ENCODE results near the gene CARD14. TPM values are rescaled to one million over a fixed set of nuclear protein-coding genes. Genes with fewer than 3 reads are reported as not detected.

CARD14 gene
- total and polyA plus RNA-seq, 2 of the 13 experiments (the other 11 are each of a cell fraction or from before 2014, with no cell fraction given): 0.11 TPM; not detected in 1

DNA sequence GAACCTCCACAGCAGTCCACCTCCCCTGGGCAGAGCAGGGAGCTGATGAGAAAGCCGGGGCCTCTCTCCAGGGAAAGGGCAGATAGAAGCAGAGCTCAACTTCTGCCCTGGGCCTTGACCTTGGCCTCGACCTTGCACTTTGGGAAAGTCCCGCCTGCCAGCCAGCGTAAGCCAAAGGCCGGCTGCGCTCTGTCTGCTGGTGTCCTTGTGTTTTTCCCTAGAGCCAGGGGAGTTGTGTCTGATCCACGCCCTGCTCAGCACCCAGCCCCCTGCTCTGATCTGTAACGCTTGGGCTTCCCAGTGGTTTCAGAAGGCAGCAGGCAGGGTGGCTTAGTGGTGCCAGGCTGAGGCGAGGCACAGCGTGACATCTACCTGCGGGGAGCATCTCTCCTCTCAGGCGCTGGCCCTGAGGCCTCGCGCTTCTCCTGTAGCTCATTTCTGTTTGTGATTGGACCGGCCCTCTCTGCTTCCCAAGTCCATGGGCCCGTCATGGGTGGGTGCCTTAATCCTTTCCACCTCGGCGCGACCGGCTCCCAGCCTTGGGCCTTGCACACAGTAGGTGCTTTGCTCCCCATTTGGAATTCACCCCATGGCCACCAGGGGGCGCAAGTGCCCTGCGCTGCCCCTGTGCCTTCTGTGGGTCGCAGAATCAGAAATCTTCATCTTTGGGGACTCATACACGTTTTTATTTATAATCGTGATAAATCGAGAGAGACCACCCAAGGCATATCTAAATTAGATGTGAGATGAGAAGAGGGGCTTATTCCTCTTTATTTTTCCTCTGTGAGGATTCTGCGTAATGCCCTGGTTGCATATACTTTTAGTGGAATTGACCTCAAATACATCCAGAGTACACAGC, 26.1 kb downstream of the CARD14 start (continued):
- TF ChIP-seq, protein P1, sequence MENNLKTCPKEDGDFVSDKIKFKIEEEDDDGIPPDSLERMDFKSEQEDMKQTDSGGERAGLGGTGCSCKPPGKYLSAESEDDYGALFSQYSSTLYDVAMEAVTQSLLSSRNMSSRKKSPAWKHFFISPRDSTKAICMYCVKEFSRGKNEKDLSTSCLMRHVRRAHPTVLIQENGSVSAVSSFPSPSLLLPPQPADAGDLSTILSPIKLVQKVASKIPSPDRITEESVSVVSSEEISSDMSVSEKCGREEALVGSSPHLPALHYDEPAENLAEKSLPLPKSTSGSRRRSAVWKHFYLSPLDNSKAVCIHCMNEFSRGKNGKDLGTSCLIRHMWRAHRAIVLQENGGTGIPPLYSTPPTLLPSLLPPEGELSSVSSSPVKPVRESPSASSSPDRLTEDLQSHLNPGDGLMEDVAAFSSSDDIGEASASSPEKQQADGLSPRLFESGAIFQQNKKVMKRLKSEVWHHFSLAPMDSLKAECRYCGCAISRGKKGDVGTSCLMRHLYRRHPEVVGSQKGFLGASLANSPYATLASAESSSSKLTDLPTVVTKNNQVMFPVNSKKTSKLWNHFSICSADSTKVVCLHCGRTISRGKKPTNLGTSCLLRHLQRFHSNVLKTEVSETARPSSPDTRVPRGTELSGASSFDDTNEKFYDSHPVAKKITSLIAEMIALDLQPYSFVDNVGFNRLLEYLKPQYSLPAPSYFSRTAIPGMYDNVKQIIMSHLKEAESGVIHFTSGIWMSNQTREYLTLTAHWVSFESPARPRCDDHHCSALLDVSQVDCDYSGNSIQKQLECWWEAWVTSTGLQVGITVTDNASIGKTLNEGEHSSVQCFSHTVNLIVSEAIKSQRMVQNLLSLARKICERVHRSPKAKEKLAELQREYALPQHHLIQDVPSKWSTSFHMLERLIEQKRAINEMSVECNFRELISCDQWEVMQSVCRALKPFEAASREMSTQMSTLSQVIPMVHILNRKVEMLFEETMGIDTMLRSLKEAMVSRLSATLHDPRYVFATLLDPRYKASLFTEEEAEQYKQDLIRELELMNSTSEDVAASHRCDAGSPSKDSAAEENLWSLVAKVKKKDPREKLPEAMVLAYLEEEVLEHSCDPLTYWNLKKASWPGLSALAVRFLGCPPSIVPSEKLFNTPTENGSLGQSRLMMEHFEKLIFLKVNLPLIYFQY (CRISPR knock-in tag; IDR thresholded peaks at IDR 0.05; ENCODE audit: borderline replicate concordance): no peak
- 0 out of 2 replicates have a peak, but pooled peaks have one; percentile 33 for TF ChIP-seq NR1H2 (CRISPR knock-in tag; IDR thresholded peaks at IDR 0.05; ENCODE audit: borderline replicate concordance, low read depth)
- TF ChIP-seq, protein P2, sequence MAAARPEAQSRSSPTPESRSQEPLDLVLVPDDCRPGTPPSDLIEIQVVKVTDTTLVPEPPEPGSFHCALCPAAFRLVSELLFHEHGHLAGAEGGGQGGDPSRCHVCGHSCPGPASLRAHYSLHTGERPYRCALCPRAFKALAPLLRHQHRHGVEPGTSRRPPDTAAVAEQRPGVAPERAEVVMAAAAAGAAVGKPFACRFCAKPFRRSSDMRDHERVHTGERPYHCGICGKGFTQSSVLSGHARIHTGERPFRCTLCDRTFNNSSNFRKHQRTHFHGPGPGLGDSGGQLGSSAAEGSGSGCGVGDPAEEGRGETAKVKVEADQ (CRISPR knock-in tag; IDR thresholded peaks at IDR 0.05; ENCODE audit: borderline replicate concordance): no peak; the same call in 1 of the 2 replicates
- TF ChIP-seq, protein P3, sequence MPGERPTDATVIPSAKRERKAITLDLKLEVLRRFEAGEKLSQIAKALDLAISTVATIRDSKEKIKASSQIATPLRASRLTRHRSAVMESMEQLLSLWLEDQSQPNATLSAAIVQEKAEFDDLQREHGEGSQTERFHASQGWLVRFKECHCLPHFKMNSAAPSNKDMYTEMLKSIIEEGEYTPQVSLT (CRISPR knock-in tag; IDR thresholded peaks at IDR 0.05; ENCODE audit: borderline replicate concordance, low read depth): no peak
- peak; percentile 87 for TF ChIP-seq STAG1 (CRISPR knock-in tag; IDR thresholded peaks at IDR 0.05)
- no peak for TF ChIP-seq ZBTB3 (CRISPR knock-in tag; IDR thresholded peaks at IDR 0.05; ENCODE audit: borderline replicate concordance, low read depth)
- TF ChIP-seq TRIM24 (CRISPR knock-in tag; IDR thresholded peaks at IDR 0.05): no peak
- 0 out of 2 replicates have a peak, but pooled peaks have one; percentile 23 for TF ChIP-seq SPEN (CRISPR knock-in tag; IDR thresholded peaks at IDR 0.05; ENCODE audit: low read depth)
- no peak; the same call in 1 of the 2 replicates for TF ChIP-seq ZNF605 (CRISPR knock-in tag; IDR thresholded peaks at IDR 0.05)
- no peak for TF ChIP-seq ATF1 (CRISPR knock-in tag; IDR thresholded peaks at IDR 0.05)
- TF ChIP-seq HNRNPUL1 (IDR thresholded peaks at IDR 0.05; ENCODE audit: low read depth, low read length): no peak
- peak; percentile 99 for TF ChIP-seq BCL6 (CRISPR knock-in tag; IDR thresholded peaks at IDR 0.05)
- peak; percentile 41; the same call in 1 of the 2 replicates for TF ChIP-seq HNF4G (IDR thresholded peaks at IDR 0.05; ENCODE audit: borderline replicate concordance, low read depth, low read length)
- TF ChIP-seq HNF4G (CRISPR knock-in tag; IDR thresholded peaks at IDR 0.05; ENCODE audit: borderline replicate concordance, low read depth): peak; percentile 31; the same call in 1 of the 2 replicates
- TF ChIP-seq TBP (CRISPR knock-in tag; IDR thresholded peaks at IDR 0.05): no peak
- TF ChIP-seq SYNCRIP (IDR thresholded peaks at IDR 0.05; ENCODE audit: insufficient read depth, low read depth, low read length): no peak
- no peak for TF ChIP-seq IRX3 (CRISPR knock-in tag; IDR thresholded peaks at IDR 0.05; ENCODE audit: borderline replicate concordance, low read depth)
- TF ChIP-seq, protein P4, sequence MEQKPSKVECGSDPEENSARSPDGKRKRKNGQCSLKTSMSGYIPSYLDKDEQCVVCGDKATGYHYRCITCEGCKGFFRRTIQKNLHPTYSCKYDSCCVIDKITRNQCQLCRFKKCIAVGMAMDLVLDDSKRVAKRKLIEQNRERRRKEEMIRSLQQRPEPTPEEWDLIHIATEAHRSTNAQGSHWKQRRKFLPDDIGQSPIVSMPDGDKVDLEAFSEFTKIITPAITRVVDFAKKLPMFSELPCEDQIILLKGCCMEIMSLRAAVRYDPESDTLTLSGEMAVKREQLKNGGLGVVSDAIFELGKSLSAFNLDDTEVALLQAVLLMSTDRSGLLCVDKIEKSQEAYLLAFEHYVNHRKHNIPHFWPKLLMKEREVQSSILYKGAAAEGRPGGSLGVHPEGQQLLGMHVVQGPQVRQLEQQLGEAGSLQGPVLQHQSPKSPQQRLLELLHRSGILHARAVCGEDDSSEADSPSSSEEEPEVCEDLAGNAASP (CRISPR knock-in tag; IDR thresholded peaks at IDR 0.05; ENCODE audit: borderline replicate concordance): peak; percentile 56; the same call in 1 of the 2 replicates
- TF ChIP-seq ZNF737 (CRISPR knock-in tag; IDR thresholded peaks at IDR 0.05; ENCODE audit: borderline replicate concordance): no peak
